GM19372 (cell line): ENCODE data around the gene ZNF511.

Experiments used
- ATAC-seq: cut with Tn5 transposase; IDR thresholded peaks from one replicate; pipeline ENCODE4 v1.9.1; 2021; ENCODE audit warnings: mild to moderate bottlenecking, low read depth, moderate library complexity; ENCODE audit not compliant: unreplicated experiment

Gene ZNF511

DNA sequence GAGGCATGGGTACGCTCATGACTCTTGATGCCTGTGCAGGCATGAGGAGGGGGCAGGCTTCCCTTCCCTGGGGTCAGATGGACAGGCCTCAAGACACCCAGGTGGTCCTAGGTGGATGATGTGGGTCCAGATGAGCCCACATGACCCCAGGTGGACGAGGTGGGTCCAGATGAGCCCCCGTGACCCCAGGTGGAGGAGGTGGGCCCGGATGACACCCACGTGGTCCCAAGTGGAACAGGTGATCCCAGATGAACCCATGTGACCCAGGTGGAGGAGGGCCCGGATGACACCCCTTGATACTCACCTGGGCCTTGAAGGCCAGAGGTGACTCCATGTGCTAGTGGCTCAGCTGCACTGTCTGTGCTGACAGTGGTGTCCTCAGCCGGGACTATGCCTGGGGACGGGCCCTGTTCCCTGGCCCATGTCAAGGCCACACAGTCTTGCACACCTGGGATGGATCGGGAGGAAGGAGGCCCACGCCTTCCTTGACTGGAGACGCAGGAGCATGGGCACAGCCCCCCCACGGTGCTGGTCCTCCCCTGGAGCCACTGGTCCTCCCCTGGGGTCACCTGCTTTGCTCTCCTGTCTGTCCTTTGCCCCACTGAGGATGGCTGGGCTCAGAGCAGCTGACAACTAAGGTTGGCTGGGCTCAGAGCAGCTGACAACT lies 41.7 kb downstream of the ZNF511 start:
- no peak for ATAC-seq

DNA sequence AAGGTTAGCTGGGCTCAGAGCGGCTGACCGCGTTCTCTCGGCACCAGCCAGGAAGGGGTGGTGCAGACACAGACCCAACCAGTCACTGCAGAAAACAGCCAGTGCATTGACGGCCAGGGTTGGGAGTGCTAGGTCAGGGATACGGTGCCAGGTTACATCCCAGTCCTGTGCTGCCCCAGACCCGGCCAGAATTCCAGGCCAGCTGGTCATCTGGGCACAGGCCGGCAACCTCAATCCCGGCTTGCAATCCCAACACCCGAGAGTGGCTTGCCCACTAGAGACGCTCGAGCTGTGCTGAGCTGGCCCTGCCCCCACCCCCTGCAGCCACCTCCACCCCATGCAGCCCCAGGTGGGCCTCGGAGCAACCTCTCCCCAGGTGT lies 42.2 kb downstream of the ZNF511 start:
- no peak for ATAC-seq

DNA sequence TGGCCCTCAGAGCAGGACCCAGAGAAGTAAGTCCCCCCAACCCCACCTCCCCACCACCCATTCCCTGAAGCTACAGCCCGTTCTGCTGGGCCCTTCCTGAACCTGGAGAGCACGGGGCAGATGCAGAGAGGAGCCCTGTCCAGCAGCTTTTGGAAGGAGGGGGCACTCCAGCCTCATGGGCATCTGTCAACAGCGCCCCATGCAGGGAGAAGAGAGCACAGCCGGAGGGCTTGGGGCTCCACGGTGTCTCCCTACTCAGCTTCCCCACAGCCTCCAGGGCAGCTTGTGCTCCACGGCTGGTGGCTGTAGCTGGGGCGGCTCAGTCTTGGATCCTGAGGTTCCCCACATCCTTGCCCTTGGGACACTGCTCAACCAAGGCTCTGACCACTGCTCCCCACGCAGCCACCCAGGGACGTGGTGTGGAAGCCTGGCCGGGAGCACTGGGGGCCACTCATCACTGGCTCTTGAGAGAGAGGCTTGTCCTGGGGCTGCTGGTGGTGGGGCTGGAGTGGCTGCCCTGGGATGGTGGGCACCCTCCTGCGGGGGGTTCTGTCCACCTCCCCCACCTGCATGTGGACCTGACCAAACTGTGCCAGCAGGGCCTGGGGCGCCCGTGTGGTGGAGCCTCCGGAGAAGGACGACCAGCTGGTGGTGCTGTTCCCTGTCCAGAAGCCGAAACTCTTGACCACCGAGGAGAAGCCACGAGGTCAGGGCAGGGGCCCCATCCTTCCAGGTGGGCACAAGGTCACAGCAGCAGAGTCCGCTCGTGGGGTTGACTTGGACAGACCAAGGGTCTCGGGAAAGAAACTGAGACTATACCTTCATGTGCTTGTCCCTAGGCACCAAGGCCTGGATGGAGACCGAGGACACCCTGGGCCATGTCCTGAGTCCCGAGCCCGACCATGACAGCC lies 42.9 kb downstream of the ZNF511 start:
- ATAC-seq, result no peak

- ATAC-seq, result no peak
These were observed 44.7 kb downstream of the ZNF511 start for GRCh38 chr10:133353202-133353959.

GRCh38 chr10:133353988-133354605 lies 45.4 kb downstream of the ZNF511 start:
- no peak for ATAC-seq

DNA sequence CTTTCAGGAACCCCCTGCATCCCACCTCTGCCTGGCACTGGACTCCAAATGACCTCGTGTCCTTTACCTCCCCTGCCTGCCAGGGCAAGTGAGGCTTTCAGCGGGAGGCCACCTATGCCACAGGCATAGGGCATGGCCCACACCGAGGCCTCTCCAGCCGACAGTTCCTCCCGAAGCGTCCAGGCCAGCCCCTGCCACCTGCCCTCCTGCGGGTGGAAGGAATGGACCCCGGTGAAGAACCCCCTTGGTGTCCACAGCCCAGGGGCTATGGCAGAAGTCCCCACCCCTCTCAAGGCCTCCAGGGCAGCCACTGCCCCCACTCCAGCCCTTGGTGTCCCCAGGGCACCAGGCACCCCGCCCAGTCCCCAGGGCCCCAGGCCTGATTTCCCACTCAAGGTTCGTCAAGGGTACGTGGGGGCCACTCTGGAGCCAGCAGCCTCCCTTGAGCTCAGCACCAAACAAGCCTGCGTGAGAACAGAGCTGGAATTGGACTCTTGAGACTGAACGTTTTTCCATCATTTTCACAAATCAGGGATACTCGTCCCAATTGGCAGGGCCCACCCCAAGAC lies 46.0 kb downstream of the ZNF511 start:
- no peak for ATAC-seq

GRCh38 chr10:133355266-133355665 lies 46.6 kb downstream of the ZNF511 start:
- ATAC-seq, result no peak

GRCh38 chr10:133355991-133356390 lies 47.3 kb downstream of the ZNF511 start:
- ATAC-seq, result no peak

GRCh38 chr10:133356549-133357284 lies 48.0 kb downstream of the ZNF511 start:
- no peak for ATAC-seq

- ATAC-seq, result peak; percentile 78
These were observed 48.8 kb downstream of the ZNF511 start, which contains the start of gene FUOM for GRCh38 chr10:133357285-133358161. FUOM (minus strand) TSS chr10:133358019; CDS start chr10:133358007, 12 bp downstream.

DNA sequence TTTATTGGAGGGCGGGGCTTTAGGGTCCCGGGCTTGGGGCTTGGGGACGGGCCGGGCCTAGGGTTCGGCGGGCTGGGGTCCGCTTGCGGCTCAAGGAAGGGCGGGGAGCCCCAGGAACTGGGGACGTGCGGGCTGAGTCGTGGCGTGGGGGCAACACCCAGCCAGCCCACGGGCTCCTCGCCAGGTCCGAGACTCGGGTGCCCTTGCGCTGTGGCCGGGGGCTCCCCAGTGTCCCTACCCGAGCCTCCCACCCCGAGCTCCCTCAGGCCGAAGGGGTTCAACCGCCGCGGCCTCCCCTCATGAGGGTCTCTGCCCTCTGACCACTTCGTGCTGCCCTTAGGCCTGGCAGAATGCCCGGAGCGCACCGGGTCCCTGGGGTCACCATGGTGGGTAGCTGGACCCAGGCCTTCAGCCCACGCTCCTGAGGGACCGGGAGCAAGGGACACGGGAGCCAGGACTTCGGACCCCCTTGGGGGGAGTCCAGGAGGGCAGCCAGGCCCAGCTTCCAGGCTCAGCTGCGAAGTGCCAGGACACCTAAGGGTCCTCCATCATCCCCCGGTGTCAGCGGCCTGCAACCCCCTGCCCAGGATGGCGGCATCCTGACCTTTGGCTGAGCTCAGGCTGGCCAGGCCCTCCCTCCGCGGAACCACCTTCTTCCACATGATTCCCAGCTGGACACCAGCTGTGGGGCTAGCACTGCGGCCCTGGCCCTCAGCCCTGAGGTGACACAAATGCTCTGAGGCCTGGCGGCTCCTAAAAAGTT lies 49.6 kb downstream of the ZNF511 start:
- ATAC-seq, result no peak

GRCh38 chr10:133358925-133359310 lies 50.2 kb downstream of the ZNF511 start:
- ATAC-seq, result no peak

DNA sequence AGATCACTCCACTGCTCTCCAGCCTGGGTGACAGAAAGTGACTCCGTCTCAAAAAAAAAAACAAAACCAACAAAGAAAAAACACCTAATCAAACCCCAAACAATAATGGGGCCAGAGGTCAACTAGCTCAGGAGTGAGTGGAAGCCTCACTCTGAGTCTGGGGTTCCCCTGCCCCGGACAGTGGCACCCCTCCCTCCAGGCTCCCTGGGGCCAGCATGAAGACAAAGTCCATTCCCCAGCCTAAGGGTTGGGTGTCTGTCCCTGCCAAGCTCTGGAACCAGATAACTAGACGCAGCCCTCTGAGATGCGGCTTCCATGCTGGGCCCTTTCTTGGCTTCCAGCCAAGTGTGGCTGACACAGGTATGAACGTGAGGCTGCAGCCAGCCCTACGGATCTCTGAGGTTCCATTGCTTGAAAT lies 50.8 kb downstream of the ZNF511 start:
- ATAC-seq, result no peak

DNA sequence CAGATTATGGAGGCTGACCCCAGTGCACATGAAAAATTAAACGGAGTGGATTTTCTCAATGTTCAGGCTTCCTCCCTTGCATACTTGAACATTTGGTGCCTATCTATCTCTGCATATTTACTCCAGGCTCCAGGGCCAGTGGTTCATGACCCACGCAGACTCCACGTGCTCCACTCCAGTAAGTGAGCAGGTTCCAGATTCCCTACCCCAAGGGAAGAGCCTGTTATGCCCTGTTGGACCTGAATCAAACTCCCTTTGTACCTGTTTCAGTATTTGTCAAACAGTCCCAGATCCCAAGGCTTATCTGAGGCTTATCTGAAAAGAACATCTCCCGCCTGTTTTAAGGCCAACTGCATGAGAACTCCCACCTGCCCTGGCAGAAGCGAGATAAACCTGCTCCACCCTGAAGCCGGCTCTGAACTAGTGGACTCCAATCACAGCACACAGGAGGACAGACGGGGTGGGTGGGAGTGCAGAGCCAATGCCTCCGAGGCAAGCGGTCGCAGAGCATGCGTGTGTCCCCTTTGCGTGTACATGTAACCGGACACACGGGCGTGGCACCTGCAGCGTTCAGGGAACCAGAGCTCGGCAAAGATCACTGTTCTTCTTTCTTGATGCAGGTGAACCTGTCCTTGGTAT lies 51.4 kb downstream of the ZNF511 start:
- ATAC-seq, result no peak

DNA sequence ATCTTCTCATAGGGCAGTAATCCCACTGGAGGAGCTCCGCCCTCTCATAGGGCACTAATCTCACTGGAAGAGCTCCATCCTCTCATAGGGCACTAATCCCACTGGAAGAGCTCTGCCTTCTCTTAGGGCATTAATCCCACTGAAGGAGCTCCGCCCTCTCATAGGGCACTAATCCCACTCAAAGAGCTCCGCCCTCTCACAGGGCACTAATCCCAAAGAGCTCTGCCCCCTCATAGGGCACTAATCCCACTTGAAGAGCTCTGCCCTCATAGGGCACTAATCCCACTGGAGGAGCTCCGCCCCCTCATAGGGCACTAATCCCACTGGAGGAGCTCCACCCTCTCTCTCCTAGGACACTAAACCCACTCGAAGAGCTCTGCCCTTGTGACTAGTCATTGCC lies 52.5 kb downstream of the ZNF511 start:
- ATAC-seq, result no peak

- ATAC-seq, result no peak
These were observed 53.2 kb downstream of the ZNF511 start for GRCh38 chr10:133361773-133362441.
